Fibroblast of lung (primary cell): Measurements from ENCODE around the gene ATP5PB. TPM values are rescaled to one million over a fixed set of nuclear protein-coding genes. Genes with fewer than 3 reads are reported as not detected.

ENCODE experiments used
- DNase-seq, 2 donors: peaks; one replicate each; pipeline versions ENCODE4 v3.0.0 to v3.0.0-alpha.2; 2010; ENCODE audit warnings: low read depth in 2 of 2
- H2AFZ ChIP-seq: 2 replicates; pipeline ENCODE4 v1.5.1; 2012; ENCODE audit warnings: low read length, control low read depth, inconsistent platforms
- H3K27ac ChIP-seq: 2 replicates; pipeline ENCODE4 v1.5.1; 2011; ENCODE audit warnings: low read length, control low read depth; ENCODE audit not compliant: insufficient read depth
- H3K27me3 ChIP-seq: 2 replicates; pipeline ENCODE4 v1.5.1; 2011; ENCODE audit warnings: mild to moderate bottlenecking, low read length; ENCODE audit not compliant: control insufficient read depth, insufficient read depth
- H3K36me3 ChIP-seq: 2 replicates; pipeline ENCODE4 v1.5.1; 2011; ENCODE audit warnings: low read length; ENCODE audit not compliant: control insufficient read depth, insufficient read depth
- H3K4me1 ChIP-seq: 2 replicates; pipeline ENCODE4 v1.5.1; 2011; ENCODE audit warnings: low read length; ENCODE audit not compliant: control insufficient read depth, insufficient read depth; ENCODE audit errors: extremely low read depth
- H3K4me2 ChIP-seq: 2 replicates; pipeline ENCODE4 v1.5.1; 2011; ENCODE audit warnings: low read length, control low read depth; ENCODE audit not compliant: insufficient read depth; ENCODE audit errors: extremely low read depth
- H3K4me3 ChIP-seq, 4 experiments: fragments of 200-600 bp in 1 of 4; sonication (generic) in 1 of 4; replicated peaks in 1 of 4; 2 replicates each; pipeline ENCODE4 v1.5.1; 2011 to 2016; ENCODE audit warnings: low read length in 4 of 4, low read depth in 3 of 4, mild to moderate bottlenecking in 3 of 4, control low read depth in 2 of 4, inconsistent platforms in 1 of 4, mixed read lengths in 1 of 4; ENCODE audit not compliant: insufficient read depth in 1 of 4; ENCODE audit errors: control extremely low read depth in 1 of 4
- H3K79me2 ChIP-seq: 2 replicates; pipeline ENCODE4 v1.5.1; 2012; ENCODE audit warnings: mild to moderate bottlenecking, low read length, inconsistent platforms; ENCODE audit not compliant: control insufficient read depth, insufficient read depth
- H3K9ac ChIP-seq: 2 replicates; pipeline ENCODE4 v1.5.1; 2011; ENCODE audit warnings: mild to moderate bottlenecking, low read length, control low read depth; ENCODE audit not compliant: insufficient read depth
- H3K9me3 ChIP-seq: 2 replicates; pipeline ENCODE4 v1.5.1; 2012; ENCODE audit warnings: low read depth, low read length; ENCODE audit not compliant: control insufficient read depth, insufficient read depth
- H4K20me1 ChIP-seq: 2 replicates; pipeline ENCODE4 v1.5.1; 2011; ENCODE audit warnings: low read length; ENCODE audit not compliant: control insufficient read depth, insufficient read depth; ENCODE audit errors: extremely low read depth
- EZH2 ChIP-seq: IDR thresholded peaks from 2 replicates; pipeline ENCODE4 v1.5.1; 2012; ENCODE audit warnings: low read length, control low read depth, mild to moderate bottlenecking; ENCODE audit errors: missing control alignments
- polyA plus RNA-seq, 2 donors: library from polyadenylated mRNA; depleted of rRNA in 1 of 2; stranded (reverse) in 1 of 2; unstranded in 1 of 2; fragments of >200 nt; gene quantifications; 2 replicates each; pipeline ENCODE4 v1.2.1, GENCODE V29; 2011 to 2012; ENCODE audit warnings: missing spikeins in 1 of 2
- total RNA-seq: library from RNA; depleted of rRNA; stranded (reverse); fragments of >200 nt; gene quantifications from 2 replicates; pipeline ENCODE4 v1.2.1, GENCODE V29; 2014
- TF ChIP-seq, protein P1 (sequence below), 2 donors: IDR thresholded peaks in 1 of 2; conservative IDR thresholded peaks in 1 of 2; 1 replicate in 1 of 2; 2 replicates in 1 of 2; pipeline ENCODE4 v1.5.1; 2011 to 2012; ENCODE audit warnings: low read length in 2 of 2, control low read depth in 1 of 2, inconsistent platforms in 1 of 2, low read depth in 1 of 2, mild to moderate bottlenecking in 1 of 2

The ATP5PB gene
- total and polyA plus RNA-seq, 2 donors (not counting 1 experiment from before 2014, with no cell fraction given) = 162 to 417 TPM

GRCh38 chr1:111484391-111485026 is 35.2 kb downstream of the ATP5PB start:
- H3K4me2 ChIP-seq = no peak overlapping the region
- H3K79me2 ChIP-seq = no peaks in the 10 kb centered on the region
- no peaks in the 10 kb centered on the region for H3K9me3 ChIP-seq
- H3K27ac ChIP-seq = no peak overlapping the region
- H3K36me3 ChIP-seq = no peaks in the 10 kb centered on the region
- H4K20me1 ChIP-seq = no peaks in the 10 kb centered on the region
- H3K9ac ChIP-seq = no peak overlapping the region
- no peak overlapping the region for H3K4me3 ChIP-seq
- H3K4me1 ChIP-seq = no peaks in the 10 kb centered on the region
- peaks cover 4% of the 10 kb centered on the region for H3K27me3 ChIP-seq
- H2AFZ ChIP-seq = no peak overlapping the region
- TF ChIP-seq EZH2 = no peak
- TF ChIP-seq, protein P1, sequence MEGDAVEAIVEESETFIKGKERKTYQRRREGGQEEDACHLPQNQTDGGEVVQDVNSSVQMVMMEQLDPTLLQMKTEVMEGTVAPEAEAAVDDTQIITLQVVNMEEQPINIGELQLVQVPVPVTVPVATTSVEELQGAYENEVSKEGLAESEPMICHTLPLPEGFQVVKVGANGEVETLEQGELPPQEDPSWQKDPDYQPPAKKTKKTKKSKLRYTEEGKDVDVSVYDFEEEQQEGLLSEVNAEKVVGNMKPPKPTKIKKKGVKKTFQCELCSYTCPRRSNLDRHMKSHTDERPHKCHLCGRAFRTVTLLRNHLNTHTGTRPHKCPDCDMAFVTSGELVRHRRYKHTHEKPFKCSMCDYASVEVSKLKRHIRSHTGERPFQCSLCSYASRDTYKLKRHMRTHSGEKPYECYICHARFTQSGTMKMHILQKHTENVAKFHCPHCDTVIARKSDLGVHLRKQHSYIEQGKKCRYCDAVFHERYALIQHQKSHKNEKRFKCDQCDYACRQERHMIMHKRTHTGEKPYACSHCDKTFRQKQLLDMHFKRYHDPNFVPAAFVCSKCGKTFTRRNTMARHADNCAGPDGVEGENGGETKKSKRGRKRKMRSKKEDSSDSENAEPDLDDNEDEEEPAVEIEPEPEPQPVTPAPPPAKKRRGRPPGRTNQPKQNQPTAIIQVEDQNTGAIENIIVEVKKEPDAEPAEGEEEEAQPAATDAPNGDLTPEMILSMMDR (conservative IDR thresholded peaks at IDR 0.05 in 1 of 2, IDR thresholded peaks at IDR 0.05 in 1 of 2; ENCODE audit: low read depth in 1 of 2, low read length in 2 of 2) = no peak
- DNase-seq = no peak

GRCh38 chr1:111486431-111486830 is 37.2 kb downstream of the ATP5PB start:
- no peak for DNase-seq
- H2AFZ ChIP-seq = no peak overlapping the region

DNA sequence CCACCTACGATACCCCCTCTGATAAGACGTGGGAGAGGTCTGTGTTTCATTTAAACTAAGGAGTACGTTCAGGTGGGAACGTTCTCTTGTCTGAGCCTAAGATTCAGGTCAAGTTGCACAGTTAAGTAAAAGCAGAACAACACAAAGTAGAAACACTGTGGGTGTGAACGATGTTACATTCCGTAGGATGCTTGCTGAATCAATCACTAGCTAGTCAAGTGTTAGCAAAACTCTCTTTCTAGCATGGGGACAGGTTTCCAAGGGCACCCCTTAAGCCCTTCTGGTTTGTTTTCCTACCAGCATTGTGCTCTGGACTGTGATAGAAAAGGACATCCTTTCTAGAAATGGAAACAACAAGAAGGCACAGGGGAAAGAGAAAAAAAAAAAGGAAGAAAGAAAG is 37.9 kb downstream of the ATP5PB start:
- Histone ChIP-seq H3K27me3 (peaks cover 7% of the 10 kb centered on the region), H3K9me3 (no peaks in the 10 kb centered on the region), H3K9ac (no peak overlapping the region), H3K4me3 (no peak overlapping the region), H3K4me1 (no peaks in the 10 kb centered on the region), H3K79me2 (no peaks in the 10 kb centered on the region), H3K4me2 (no peak overlapping the region), H4K20me1 (no peaks in the 10 kb centered on the region), H3K36me3 (no peaks in the 10 kb centered on the region), H3K27ac (no peak overlapping the region), H2AFZ (no peak overlapping the region)
- TF ChIP-seq EZH2 = no peak
- TF ChIP-seq, protein P1 (conservative IDR thresholded peaks at IDR 0.05 in 1 of 2, IDR thresholded peaks at IDR 0.05 in 1 of 2; ENCODE audit: low read depth in 1 of 2, low read length in 2 of 2) = no peak
- DNase-seq = no peak

More at GRCh38 chr1:111486431-111486830, 37.2 kb downstream of the ATP5PB start:
- Histone ChIP-seq H3K4me2 (no peak overlapping the region), H3K4me3 (no peak overlapping the region), H3K36me3 (no peaks in the 10 kb centered on the region), H3K9me3 (no peaks in the 10 kb centered on the region), H3K79me2 (no peaks in the 10 kb centered on the region), H3K9ac (no peak overlapping the region), H3K27me3 (peaks cover 7% of the 10 kb centered on the region), H4K20me1 (no peaks in the 10 kb centered on the region), H3K4me1 (no peaks in the 10 kb centered on the region), H3K27ac (no peak overlapping the region)
- no peak for TF ChIP-seq EZH2
- TF ChIP-seq, protein P1 (conservative IDR thresholded peaks at IDR 0.05 in 1 of 2, IDR thresholded peaks at IDR 0.05 in 1 of 2; ENCODE audit: low read depth in 1 of 2, low read length in 2 of 2) = no peak
